Neural cell (in vitro differentiated cells): ENCODE results near the gene GCFC2. TPM values are rescaled to one million over a fixed set of nuclear protein-coding genes. Genes with fewer than 3 reads are reported as not detected.

Experiments
- H2AFZ ChIP-seq: fragments of 200-600, 300-800 bp; sonication (generic), shearing (Covaris generic); 2 replicates; pipeline ENCODE4 v1.6.0; 2014; ENCODE audit warnings: low read depth, mild to moderate bottlenecking, antibody characterized with exemption, low read length, moderate library complexity
- H3F3A ChIP-seq: fragments of 200-600 bp; shearing (Covaris generic); 2 replicates; pipeline ENCODE4 v1.6.1; 2016; ENCODE audit warnings: mild to moderate bottlenecking, moderate library complexity, mixed read lengths, antibody characterized with exemption, low read length; ENCODE audit not compliant: insufficient read depth, poor library complexity, severe bottlenecking
- H3K27ac ChIP-seq: fragments of 200-600, 300-800 bp; sonication (generic), shearing (Covaris generic); 2 replicates; pipeline ENCODE4 v1.5.1; 2014; ENCODE audit warnings: mild to moderate bottlenecking, low read length, moderate library complexity
- H3K27me3 ChIP-seq: fragments of 300-800, 200-600 bp; sonication (generic), shearing (Covaris generic); 2 replicates; pipeline ENCODE4 v1.6.0; 2014; ENCODE audit warnings: mild to moderate bottlenecking, low read depth, low read length, moderate library complexity; ENCODE audit not compliant: insufficient read depth
- H3K36me3 ChIP-seq: fragments of 300-800, 200-600 bp; sonication (generic), shearing (Covaris generic); 2 replicates; pipeline ENCODE4 v1.5.1; 2014; ENCODE audit warnings: mild to moderate bottlenecking, antibody characterized with exemption, low read length, moderate library complexity; ENCODE audit not compliant: insufficient read depth
- H3K4me2 ChIP-seq: fragments of 300-800, 200-600 bp; sonication (generic), shearing (Covaris generic); 2 replicates; pipeline ENCODE4 v1.6.0; 2014; ENCODE audit warnings: mild to moderate bottlenecking, low read length
- H3K4me3 ChIP-seq: fragments of 300-800, 200-600 bp; sonication (generic), shearing (Covaris generic); 2 replicates; pipeline ENCODE4 v1.5.1; 2014; ENCODE audit warnings: mild to moderate bottlenecking, low read length, moderate library complexity
- H3K79me2 ChIP-seq: fragments of 200-600 bp; shearing (Covaris generic); replicated peaks from 2 replicates; pipeline ENCODE4 v1.6.0; 2014; ENCODE audit warnings: mild to moderate bottlenecking, low read length, moderate library complexity; ENCODE audit not compliant: insufficient read depth
- H3K9ac ChIP-seq: fragments of 300-800, 200-600 bp; sonication (generic), shearing (Covaris generic); 2 replicates; pipeline ENCODE4 v1.6.1; 2016; ENCODE audit warnings: mild to moderate bottlenecking, low read length, mixed read lengths
- H3K9me2 ChIP-seq: fragments of 200-600 bp; shearing (Covaris generic); 2 replicates; pipeline ENCODE4 v1.6.1; 2016; ENCODE audit warnings: mild to moderate bottlenecking, low read length, mixed read lengths; ENCODE audit not compliant: insufficient read depth
- H3K9me3 ChIP-seq: fragments of 200-600, 300-800 bp; sonication (generic), shearing (Covaris generic); 2 replicates; pipeline ENCODE4 v1.6.1; 2016; ENCODE audit warnings: mild to moderate bottlenecking, mixed run types, low read length, moderate library complexity, mixed read lengths
- H4K20me1 ChIP-seq: fragments of 200-600 bp; shearing (Covaris generic); 2 replicates; pipeline ENCODE4 v1.6.1; 2016; ENCODE audit warnings: mild to moderate bottlenecking, mixed run types; ENCODE audit not compliant: insufficient read depth
- EP300 ChIP-seq: fragments of 450-650 bp; conservative IDR thresholded peaks from 2 replicates; pipeline ENCODE4 v1.6.1; 2014; ENCODE audit warnings: antibody characterized with exemption, mild to moderate bottlenecking, moderate library complexity; ENCODE audit not compliant: poor library complexity, severe bottlenecking
- EZH2 ChIP-seq: fragments of 200-600, 300-800 bp; shearing (Covaris generic), sonication (generic); IDR thresholded peaks from 2 replicates; pipeline ENCODE4 v1.6.1; 2014; ENCODE audit warnings: antibody characterized with exemption, low read length, borderline replicate concordance, mild to moderate bottlenecking; ENCODE audit not compliant: insufficient read depth, poor library complexity, severe bottlenecking
- MXI1 ChIP-seq: fragments of 450-650 bp; conservative IDR thresholded peaks from 2 replicates; pipeline ENCODE4 v1.6.1; 2014; ENCODE audit warnings: antibody characterized with exemption, mild to moderate bottlenecking; ENCODE audit not compliant: poor library complexity, severe bottlenecking
- POLR2AphosphoS5 ChIP-seq: IDR thresholded peaks from 2 replicates; pipeline ENCODE4 v1.6.1; 2012
- RAD21 ChIP-seq: fragments of 450-650 bp; conservative IDR thresholded peaks from 2 replicates; pipeline ENCODE4 v1.6.1; 2014; ENCODE audit warnings: antibody characterized with exemption, mild to moderate bottlenecking, moderate library complexity
- REST ChIP-seq: IDR thresholded peaks from 2 replicates; pipeline ENCODE4 v1.6.1; 2012; ENCODE audit warnings: borderline replicate concordance
- SMC3 ChIP-seq: fragments of 450-650 bp; conservative IDR thresholded peaks from 2 replicates; pipeline ENCODE4 v1.6.1; 2014; ENCODE audit warnings: antibody characterized with exemption, mild to moderate bottlenecking, moderate library complexity; ENCODE audit not compliant: poor library complexity
- TAF1 ChIP-seq: IDR thresholded peaks from 2 replicates; pipeline ENCODE4 v1.6.1; 2012; ENCODE audit warnings: low read depth
- polyA plus RNA-seq: library from polyadenylated mRNA; depleted of rRNA; stranded (reverse); fragments of >200 nt; gene quantifications from 2 replicates; pipeline ENCODE4 v1.2.3, GENCODE V29; 2014
- small RNA-seq, 3 experiments: library from RNA; depleted of rRNA; stranded (forward); fragments of <200 nt; gene quantifications; one replicate each; pipeline ENCODE3, GENCODE V24; 2012
- TF ChIP-seq, protein P1 (sequence below): fragments of 450-650 bp; IDR thresholded peaks from 2 replicates; pipeline ENCODE4 v1.5.1; 2014; ENCODE audit warnings: antibody characterized with exemption, mild to moderate bottlenecking, moderate library complexity; ENCODE audit not compliant: poor library complexity, severe bottlenecking

GCFC2 gene
- polyA plus RNA-seq, 1 donor from 2014 or later = 2.5 TPM

DNA sequence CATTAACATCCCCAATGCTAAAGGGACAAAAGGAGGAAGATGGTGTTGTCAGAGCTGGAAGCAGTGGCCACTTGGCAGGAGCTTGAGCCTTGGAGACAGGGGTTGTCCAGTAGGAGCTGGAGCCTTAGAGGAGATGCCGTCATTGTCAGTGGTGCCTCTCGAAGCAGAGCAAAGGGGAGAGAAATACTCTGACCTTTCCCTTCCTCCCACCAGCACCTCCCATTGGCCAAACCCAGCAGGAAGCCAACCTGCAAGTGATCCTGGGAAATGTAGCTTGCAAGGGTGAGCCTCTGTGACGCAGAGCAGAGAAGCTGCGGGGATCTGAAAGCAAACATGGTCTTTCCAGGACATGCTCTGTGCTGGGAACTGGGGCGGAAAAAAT lies 97.9 kb downstream of the GCFC2 start:
- no peaks in the 10 kb centered on the region for H4K20me1 ChIP-seq
- H3K36me3 ChIP-seq = no peaks in the 10 kb centered on the region
- TF ChIP-seq, protein P1, sequence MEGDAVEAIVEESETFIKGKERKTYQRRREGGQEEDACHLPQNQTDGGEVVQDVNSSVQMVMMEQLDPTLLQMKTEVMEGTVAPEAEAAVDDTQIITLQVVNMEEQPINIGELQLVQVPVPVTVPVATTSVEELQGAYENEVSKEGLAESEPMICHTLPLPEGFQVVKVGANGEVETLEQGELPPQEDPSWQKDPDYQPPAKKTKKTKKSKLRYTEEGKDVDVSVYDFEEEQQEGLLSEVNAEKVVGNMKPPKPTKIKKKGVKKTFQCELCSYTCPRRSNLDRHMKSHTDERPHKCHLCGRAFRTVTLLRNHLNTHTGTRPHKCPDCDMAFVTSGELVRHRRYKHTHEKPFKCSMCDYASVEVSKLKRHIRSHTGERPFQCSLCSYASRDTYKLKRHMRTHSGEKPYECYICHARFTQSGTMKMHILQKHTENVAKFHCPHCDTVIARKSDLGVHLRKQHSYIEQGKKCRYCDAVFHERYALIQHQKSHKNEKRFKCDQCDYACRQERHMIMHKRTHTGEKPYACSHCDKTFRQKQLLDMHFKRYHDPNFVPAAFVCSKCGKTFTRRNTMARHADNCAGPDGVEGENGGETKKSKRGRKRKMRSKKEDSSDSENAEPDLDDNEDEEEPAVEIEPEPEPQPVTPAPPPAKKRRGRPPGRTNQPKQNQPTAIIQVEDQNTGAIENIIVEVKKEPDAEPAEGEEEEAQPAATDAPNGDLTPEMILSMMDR = no peak
- TF ChIP-seq SMC3 = no peak
- no peak for TF ChIP-seq RAD21
- no peak for TF ChIP-seq REST
- no peak for TF ChIP-seq POLR2AphosphoS5
- no peak for TF ChIP-seq TAF1
- no peak for TF ChIP-seq MXI1
- no peak for TF ChIP-seq EP300
- TF ChIP-seq EZH2 = no peak
- no peaks in the 10 kb centered on the region for H3K9me3 ChIP-seq
- H3F3A ChIP-seq = no peaks in the 10 kb centered on the region
- no peaks in the 10 kb centered on the region for H3K9me2 ChIP-seq
- H3K4me2 ChIP-seq = no peak overlapping the region
- H3K79me2 ChIP-seq = no peaks in the 10 kb centered on the region
- no peak overlapping the region for H2AFZ ChIP-seq
- H3K27ac ChIP-seq = no peak overlapping the region
- no peak overlapping the region for H3K4me3 ChIP-seq
- no peaks in the 10 kb centered on the region for H3K27me3 ChIP-seq
- H3K9ac ChIP-seq = no peak overlapping the region

Small RNA genes within 50 kb of the gene (small RNA-seq; reads per million reads assigned to genes)
- gene RF00012 = 0 to 0.41 (median 0.10) reads per million in 3 experiments

Other genes with a start within 250 kb of the GCFC2 start
- gene EVA1A, start 150.0 kb downstream of the GCFC2 start, polyA plus RNA-seq = not detected in 2 replicates
- 28.1 and 36.7 TPM in 2 replicates for gene MRPL19, start 64.1 kb downstream of the GCFC2 start, polyA plus RNA-seq